ENCODE results near the gene SORCS3.

SORCS3 gene

DNA sequence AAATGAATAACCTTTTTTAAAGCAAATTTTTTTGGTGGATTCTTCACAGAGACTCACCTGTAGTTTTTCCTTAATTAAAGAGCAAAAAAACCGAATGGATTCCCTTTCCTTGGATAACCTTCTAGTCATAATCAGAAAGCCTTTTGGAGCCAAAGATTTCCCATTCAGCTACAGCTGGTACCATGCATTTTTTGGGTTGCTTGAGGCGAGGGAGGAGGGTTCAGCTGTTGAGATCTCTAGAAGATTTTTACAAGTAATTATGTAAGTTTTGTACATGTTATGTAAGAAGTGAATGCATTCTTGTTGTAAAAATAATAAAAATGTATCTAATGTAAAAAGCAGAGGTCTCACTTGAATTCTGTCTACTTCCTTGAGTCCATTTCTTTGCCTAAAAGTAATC is 463.2 kb downstream of the SORCS3 start:
- TF ChIP-seq CTCF (IDR thresholded peaks at IDR 0.05; ENCODE audit: low read depth, low read length) = no peak
- no peak overlapping the region for H3K4me3 ChIP-seq (ENCODE audit: low read depth, low read length)

DNA sequence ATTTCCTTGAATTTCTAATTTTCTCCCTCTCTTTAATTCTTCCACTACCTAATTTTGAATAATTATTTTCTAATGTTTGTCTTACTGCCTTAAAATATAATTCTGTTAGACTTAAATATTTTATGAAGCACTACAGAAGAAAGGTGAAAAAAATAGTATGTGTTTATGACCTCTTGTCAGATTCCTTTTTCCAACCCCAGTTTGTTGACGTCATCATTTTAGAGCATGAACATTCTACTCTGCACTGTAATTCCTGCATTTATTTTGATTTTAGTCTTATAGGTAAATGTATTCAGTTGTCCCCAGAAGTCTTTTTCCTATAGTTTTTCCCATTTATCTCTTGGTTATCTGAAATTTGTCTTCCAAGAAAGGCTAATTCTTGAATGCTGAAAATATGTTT is 468.1 kb downstream of the SORCS3 start:
- TF ChIP-seq CTCF (IDR thresholded peaks at IDR 0.05; ENCODE audit: low read depth, low read length) = no peak
- H3K4me3 ChIP-seq (ENCODE audit: low read depth, low read length) = no peak overlapping the region

- no peak for TF ChIP-seq CTCF (IDR thresholded peaks at IDR 0.05; ENCODE audit: low read depth, low read length)
- no peak overlapping the region for H3K4me3 ChIP-seq (ENCODE audit: low read depth, low read length)
These were observed 471.8 kb downstream of the SORCS3 start for GRCh38 chr10:105112862-105113261.

DNA sequence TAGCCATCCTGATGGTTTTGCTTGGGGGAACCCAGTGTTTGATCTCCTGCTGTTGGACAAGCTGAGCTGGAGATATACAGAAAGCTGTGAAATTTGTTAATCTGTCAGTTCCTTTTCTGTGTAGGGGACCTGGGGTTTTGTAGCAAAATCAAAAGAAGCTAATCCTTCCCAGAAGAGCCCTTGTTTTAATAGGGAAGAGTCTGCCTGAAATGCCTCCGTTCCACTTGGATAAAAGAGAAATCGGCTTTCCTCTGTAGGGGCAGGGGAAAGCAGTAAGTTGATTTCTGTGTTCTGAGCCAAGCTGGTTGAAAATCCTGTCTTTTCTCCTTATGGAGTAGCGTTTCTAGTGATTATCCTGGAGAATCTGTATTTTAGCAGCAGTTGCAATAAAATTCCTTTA is 472.6 kb downstream of the SORCS3 start:
- no peak for TF ChIP-seq CTCF (IDR thresholded peaks at IDR 0.05; ENCODE audit: low read depth, low read length)
- H3K4me3 ChIP-seq (ENCODE audit: low read depth, low read length) = no peak overlapping the region

DNA sequence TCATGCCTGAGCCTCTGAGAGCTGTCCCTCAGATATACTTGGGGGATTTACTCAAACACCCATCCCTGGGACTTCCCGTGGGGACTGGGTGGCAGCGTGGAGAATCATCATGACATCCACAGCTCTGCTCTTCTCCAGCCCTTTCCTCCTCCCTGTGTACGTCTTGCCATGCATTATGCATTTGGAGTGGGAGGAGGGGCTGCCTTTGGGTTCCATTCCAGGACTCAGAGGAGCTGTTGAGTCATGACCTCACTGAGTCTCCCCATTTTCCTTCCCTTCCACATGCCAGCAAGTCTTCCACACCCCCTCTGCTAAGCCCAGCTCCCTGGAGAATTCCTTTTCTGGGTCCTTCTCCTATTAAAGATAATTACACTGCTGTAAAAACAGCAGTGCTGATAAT is 480.7 kb downstream of the SORCS3 start:
- no peak overlapping the region for H3K4me3 ChIP-seq (ENCODE audit: low read depth, low read length)
- no peak for TF ChIP-seq CTCF (IDR thresholded peaks at IDR 0.05; ENCODE audit: low read depth, low read length)

DNA sequence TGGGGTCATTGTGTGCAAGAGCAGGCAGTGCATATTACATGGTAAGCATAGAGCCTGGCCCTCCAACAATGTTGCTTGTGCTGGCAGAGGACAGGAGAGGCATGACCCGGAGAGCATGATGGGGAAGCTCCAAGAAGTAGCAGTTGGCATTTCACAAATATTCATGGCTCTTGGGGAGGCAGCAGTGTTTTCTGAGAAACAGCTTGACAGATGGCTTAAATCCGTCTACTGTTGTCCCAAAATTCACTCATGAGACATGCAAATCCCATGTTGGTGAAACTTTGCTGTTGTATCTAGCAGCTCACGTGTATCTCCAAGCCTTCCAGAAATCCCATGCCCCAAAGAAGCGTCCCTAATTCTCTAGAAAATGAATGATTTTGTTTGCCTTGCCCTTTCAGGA is 487.0 kb downstream of the SORCS3 start:
- no peak for TF ChIP-seq CTCF (IDR thresholded peaks at IDR 0.05; ENCODE audit: low read depth, low read length)
- H3K4me3 ChIP-seq (ENCODE audit: low read depth, low read length) = no peak overlapping the region

DNA sequence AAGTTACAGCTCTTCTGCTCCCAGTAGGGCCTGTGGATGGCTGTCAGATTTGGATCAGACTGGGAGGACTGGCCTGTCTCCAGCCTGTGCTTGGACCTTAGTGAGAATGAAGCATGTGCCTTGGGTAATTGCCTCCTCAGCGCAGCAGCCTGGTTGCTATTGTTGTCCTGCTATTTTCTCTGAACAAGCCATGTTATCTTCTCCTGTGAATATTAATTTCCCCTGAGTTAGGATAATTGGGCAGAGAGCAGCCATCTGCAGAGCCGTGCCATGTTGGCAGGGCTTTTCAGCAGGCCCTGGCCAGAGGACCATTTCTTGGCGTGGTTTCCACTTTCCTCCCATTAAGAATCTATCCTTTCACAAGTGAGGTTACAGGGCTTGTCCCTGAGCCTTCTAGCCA is 497.3 kb downstream of the SORCS3 start:
- no peak for TF ChIP-seq CTCF (IDR thresholded peaks at IDR 0.05; ENCODE audit: low read depth, low read length)
- H3K4me3 ChIP-seq (ENCODE audit: low read depth, low read length) = no peak overlapping the region

Measured in WI38 (cell line).